Mesenteric fat pad (tissue), 1 donor: ENCODE measurements around the gene HAVCR1. TPM values are rescaled to one million over a fixed set of nuclear protein-coding genes. Genes with fewer than 3 reads are reported as not detected.
"Not testable (repeated sequence)": the region's sequence is repeated elsewhere in the genome, so short reads cannot be mapped to it uniquely, and the experiment has no call there.

Experiments used
- DNase-seq: peaks from one replicate; pipeline ENCODE4 v3.0.0-alpha.2; 2020; ENCODE audit warnings: low spot score
- total RNA-seq: library from RNA; stranded (reverse); fragmentation: NEBNext Ultra II Directional; extraction: Animal tissue kit (Norgen Biotek cat#: 25700); gene quantifications from one replicate; pipeline ENCODE4 v1.2.1, GENCODE V29; 2021
- donor health status: DM: yes; HTN: yes; CAD: no.

Gene HAVCR1
- total RNA-seq, 1 donor from 2014 or later: 0.29 TPM

GRCh38 chr5:157050050-157050449 lies 8.9 kb downstream of the HAVCR1 start:
- no peak for DNase-seq

- DNase-seq: no peak
Observed at GRCh38 chr5:157049605-157050004, 9.3 kb downstream of the HAVCR1 start.

- no peak for DNase-seq
Observed at GRCh38 chr5:157047898-157048297, 11.0 kb downstream of the HAVCR1 start.

- DNase-seq: not testable (repeated sequence)
Observed at GRCh38 chr5:157047016-157047415, 11.9 kb downstream of the HAVCR1 start.

GRCh38 chr5:157046041-157046440 lies 12.9 kb downstream of the HAVCR1 start:
- DNase-seq: no peak

GRCh38 chr5:157045601-157046000 lies 13.3 kb downstream of the HAVCR1 start:
- no peak for DNase-seq

- DNase-seq: no peak
Observed at GRCh38 chr5:157038568-157039187, 20.2 kb downstream of the HAVCR1 start.

- not testable (repeated sequence) for DNase-seq
Observed at GRCh38 chr5:157034106-157035072, 24.5 kb downstream of the HAVCR1 start.

- DNase-seq: no peak
Observed at GRCh38 chr5:157033071-157033583, 25.8 kb downstream of the HAVCR1 start.

- no peak for DNase-seq
Observed at GRCh38 chr5:157030692-157031091, 28.2 kb downstream of the HAVCR1 start.

GRCh38 chr5:157029457-157029856 lies 29.5 kb downstream of the HAVCR1 start:
- no peak for DNase-seq

GRCh38 chr5:157027663-157028062 lies 31.3 kb downstream of the HAVCR1 start:
- DNase-seq: not testable (repeated sequence)

GRCh38 chr5:157026789-157027424 lies 32.0 kb downstream of the HAVCR1 start:
- no peak for DNase-seq

- DNase-seq: no peak
Observed at GRCh38 chr5:157025093-157025698, 33.7 kb downstream of the HAVCR1 start.

- DNase-seq: no peak
Observed at GRCh38 chr5:157024208-157024959, 34.5 kb downstream of the HAVCR1 start.

- DNase-seq: no peak
Observed at GRCh38 chr5:157022024-157022423, 36.9 kb downstream of the HAVCR1 start.

- DNase-seq: no peak
Observed at GRCh38 chr5:157020511-157021222, 38.2 kb downstream of the HAVCR1 start.

GRCh38 chr5:157020002-157020401 lies 38.9 kb downstream of the HAVCR1 start:
- DNase-seq: no peak

GRCh38 chr5:157014143-157014542 lies 44.8 kb downstream of the HAVCR1 start:
- not testable (repeated sequence) for DNase-seq

- no peak for DNase-seq
Observed at GRCh38 chr5:157006262-157006661, 52.7 kb downstream of the HAVCR1 start.
